DOHH2 (cell line): ENCODE results near the gene EIF4A3.
A peak's percentile ranks its signal among the peaks of the same experiment; 100 is the strongest.

Experiments
- H3F3A ChIP-seq: fragments of 200-600 bp; sonication (generic), shearing (Covaris generic); 2 replicates; pipeline ENCODE4 v1.6.0; 2016; ENCODE audit warnings: antibody characterized with exemption, mild to moderate bottlenecking; ENCODE audit not compliant: control insufficient read depth, insufficient read depth
- H3K27ac ChIP-seq: fragments of 200-600 bp; sonication (generic); 2 replicates; pipeline ENCODE4 v1.5.1; 2014; ENCODE audit warnings: low read depth, mild to moderate bottlenecking, low read length, moderate library complexity
- H3K27me3 ChIP-seq: fragments of 200-600 bp; sonication (generic); 2 replicates; pipeline ENCODE4 v1.6.1; 2014; ENCODE audit warnings: mild to moderate bottlenecking, low read length, mixed read lengths; ENCODE audit not compliant: control insufficient read depth
- H3K36me3 ChIP-seq: fragments of 200-600 bp; sonication (generic); 2 replicates; pipeline ENCODE4 v1.6.1; 2014; ENCODE audit warnings: mild to moderate bottlenecking, low read length, moderate library complexity, mixed read lengths; ENCODE audit not compliant: control insufficient read depth
- H3K4me1 ChIP-seq: fragments of 200-600 bp; sonication (generic); 2 replicates; pipeline ENCODE4 v1.6.1; 2014; ENCODE audit warnings: mild to moderate bottlenecking, low read length, mixed read lengths; ENCODE audit not compliant: control insufficient read depth
- H3K4me2 ChIP-seq: fragments of 200-600 bp; sonication (generic); 2 replicates; pipeline ENCODE4 v1.6.0; 2014; ENCODE audit warnings: mild to moderate bottlenecking, low read length, moderate library complexity
- H3K4me3 ChIP-seq: fragments of 200-600 bp; sonication (generic); 2 replicates; pipeline ENCODE4 v1.5.1; 2014; ENCODE audit warnings: mild to moderate bottlenecking, low read length, mixed read lengths
- H3K79me2 ChIP-seq: fragments of 200-600 bp; sonication (generic); 2 replicates; pipeline ENCODE4 v1.6.1; 2014; ENCODE audit warnings: mild to moderate bottlenecking, low read length, mixed read lengths; ENCODE audit not compliant: control insufficient read depth
- H3K9me2 ChIP-seq: fragments of 200-600 bp; sonication (generic); replicated peaks from 2 replicates; pipeline ENCODE4 v1.6.1; 2014; ENCODE audit warnings: mild to moderate bottlenecking, low read length, mixed read lengths; ENCODE audit not compliant: control insufficient read depth
- H3K9me3 ChIP-seq: fragments of 200-600 bp; sonication (generic); 2 replicates; pipeline ENCODE4 v1.6.1; 2014; ENCODE audit warnings: antibody characterized with exemption, low read length, mixed read lengths; ENCODE audit not compliant: control insufficient read depth, insufficient read depth
- H4K20me1 ChIP-seq: fragments of 200-600 bp; sonication (generic); 2 replicates; pipeline ENCODE4 v1.6.0; 2014; ENCODE audit warnings: low read depth, mild to moderate bottlenecking, antibody characterized with exemption, low read length, moderate library complexity; ENCODE audit not compliant: control insufficient read depth, insufficient read depth
- CTCF ChIP-seq: fragments of 200-600 bp; sonication (generic); IDR thresholded peaks from one replicate; pipeline ENCODE4 v1.5.1; 2014; ENCODE audit warnings: antibody characterized with exemption, mild to moderate bottlenecking, low read depth, low read length; ENCODE audit not compliant: poor library complexity, severe bottlenecking
- EZH2phosphoT487 ChIP-seq: fragments of 200-600 bp; sonication (generic); IDR thresholded peaks from 2 replicates; pipeline ENCODE4 v1.6.1; 2017; ENCODE audit warnings: borderline replicate concordance, mild to moderate bottlenecking, antibody characterized with exemption, low read length, moderate library complexity, mixed read lengths

The EIF4A3 gene

GRCh38 chr17:80124351-80124981 lies 22.5 kb downstream of the EIF4A3 start:
- Histone ChIP-seq H3K4me1 (no peaks in the 10 kb centered on the region), H3K4me3 (no peak overlapping the region), H3K27ac (no peak overlapping the region), H3K4me2 (no peak overlapping the region), H3K9me2 (no peaks in the 10 kb centered on the region), H3K27me3 (peaks cover 11% of the 10 kb centered on the region; the same call in 1 of the 2 replicates), H4K20me1 (no peaks in the 10 kb centered on the region; the same call in 1 of the 2 replicates), H3K79me2 (no peaks in the 10 kb centered on the region), H3K36me3 (no peaks in the 10 kb centered on the region), H3K9me3 (no peaks in the 10 kb centered on the region), H3F3A (no peaks in the 10 kb centered on the region)
- no peak for TF ChIP-seq EZH2phosphoT487
- TF ChIP-seq CTCF = peak; percentile 41

GRCh38 chr17:80123791-80124190 lies 23.1 kb downstream of the EIF4A3 start:
- Histone ChIP-seq H3K4me3 (no peak overlapping the region), H3K27me3 (peaks cover 5% of the 10 kb centered on the region; the same call in 1 of the 2 replicates), H3K36me3 (no peaks in the 10 kb centered on the region), H3K4me1 (no peaks in the 10 kb centered on the region), H3K79me2 (no peaks in the 10 kb centered on the region), H4K20me1 (no peaks in the 10 kb centered on the region; the same call in 1 of the 2 replicates), H3K9me2 (no peaks in the 10 kb centered on the region), H3K9me3 (no peaks in the 10 kb centered on the region), H3F3A (no peaks in the 10 kb centered on the region), H3K4me2 (no peak overlapping the region), H3K27ac (no peak overlapping the region)
- TF ChIP-seq EZH2phosphoT487 (no peak), CTCF (no peak)

- no peak overlapping the region for H3K27ac ChIP-seq
- no peaks in the 10 kb centered on the region for H3K79me2 ChIP-seq
- H3F3A ChIP-seq = no peaks in the 10 kb centered on the region
- no peak overlapping the region for H3K4me2 ChIP-seq
- H3K27me3 ChIP-seq = peaks cover 5% of the 10 kb centered on the region; the same call in 1 of the 2 replicates
- H3K4me1 ChIP-seq = no peaks in the 10 kb centered on the region
- no peaks in the 10 kb centered on the region for H3K9me3 ChIP-seq
- TF ChIP-seq EZH2phosphoT487 = no peak
- no peak for TF ChIP-seq CTCF
- H3K4me3 ChIP-seq = no peak overlapping the region
- no peaks in the 10 kb centered on the region for H4K20me1 ChIP-seq
- no peaks in the 10 kb centered on the region for H3K9me2 ChIP-seq
- H3K36me3 ChIP-seq = no peaks in the 10 kb centered on the region
These were observed 23.9 kb downstream of the EIF4A3 start for GRCh38 chr17:80122926-80123505.
